ENCODE data around the gene APBB1IP. TPM values are rescaled to one million over a fixed set of nuclear protein-coding genes. Genes with fewer than 3 reads are reported as not detected.

APBB1IP gene
- total RNA-seq, 1 experiment from 2014 or later = not detected

- no peaks in the 10 kb centered on the region for H3K4me1 Mint-ChIP-seq
- no peaks in the 10 kb centered on the region; the same call in none of the 2 replicates for H3K27me3 Mint-ChIP-seq (ENCODE audit: low read depth)
- Histone ChIP-seq H2BK5ac (ENCODE audit: insufficient read length, low read length) (no peak overlapping the region), H3T11ph (ENCODE audit: low read length) (no peak overlapping the region), H2BK20ac (ENCODE audit: low read depth, low read length, poor library complexity, severe bottlenecking) (no peak overlapping the region), H3K27ac (ENCODE audit: insufficient read length, low read depth, low read length) (no peak overlapping the region), H2AK5ac (ENCODE audit: insufficient read length, low read length) (no peak overlapping the region), H4K8ac (replicated peaks; ENCODE audit: insufficient read length, low read depth, low read length) (no peak overlapping the region), H2BK12ac (ENCODE audit: insufficient read length, low read depth, low read length) (no peak overlapping the region), H3K79me1 (ENCODE audit: insufficient read depth, low read depth, low read length, poor library complexity, severe bottlenecking) (no peaks in the 10 kb centered on the region), H4K91ac (ENCODE audit: insufficient read length, low read depth, low read length) (no peak overlapping the region), H2BK120ac (ENCODE audit: low read depth, low read length, poor library complexity, severe bottlenecking) (no peak overlapping the region), H3K14ac (ENCODE audit: insufficient read depth, low read length) (no peak overlapping the region), H3K27me3 (ENCODE audit: insufficient read depth, low read length) (no peaks in the 10 kb centered on the region), H4K5ac (ENCODE audit: insufficient read length, low read depth, low read length) (no peak overlapping the region), H3K56ac (ENCODE audit: insufficient read length, low read depth, low read length) (no peak overlapping the region), H3K23ac (ENCODE audit: insufficient read length, low read depth, low read length) (no peak overlapping the region), H3K9ac (ENCODE audit: extremely low read depth, insufficient read length, low read length) (no peak overlapping the region), H3K9me3 (ENCODE audit: control insufficient read depth, low read depth, low read length) (no peaks in the 10 kb centered on the region), H4K20me1 (ENCODE audit: control insufficient read depth, insufficient read depth, insufficient read length) (no peaks in the 10 kb centered on the region), H3K79me2 (ENCODE audit: insufficient read depth, low read length) (no peaks in the 10 kb centered on the region), H2AFZ (ENCODE audit: low read length) (no peak overlapping the region), H2BK15ac (ENCODE audit: low read depth, low read length) (no peak overlapping the region), H3K4me2 (ENCODE audit: insufficient read depth, insufficient read length, low read length) (no peak overlapping the region), H3K23me2 (ENCODE audit: insufficient read length, low read depth, low read length, poor library complexity, severe bottlenecking) (no peaks in the 10 kb centered on the region), H3K4ac (ENCODE audit: low read depth, low read length) (no peak overlapping the region), H3K4me1 (ENCODE audit: insufficient read depth, low read length) (no peaks in the 10 kb centered on the region), H3K18ac (ENCODE audit: insufficient read length, low read depth, low read length) (no peak overlapping the region)
- no peaks in the 10 kb centered on the region for H3K36me3 Mint-ChIP-seq (ENCODE audit: insufficient read depth in 1 of 3, low read depth in 3 of 3)
- TF ChIP-seq CTCF (conservative IDR thresholded peaks at IDR 0.05) = no peak
- H3K9me3 Mint-ChIP-seq = peaks cover 0 to 2% of the 10 kb centered on the region in 2 experiments; a peak in 1 of 5 replicates
- no peak overlapping the region for H3K4me3 Mint-ChIP-seq
- H3K27ac Mint-ChIP-seq = 0 out of 7 replicates have a peak overlapping the region, but pooled peaks of 1 of the 3 experiments have one; percentile 52
- DNase-seq = no peak
- no CpG with 5 or more reads among the region's 2 CpGs for WGBS (ENCODE audit: extremely low coverage, insufficient read length, low lambda C conversion rate)
Measured at GRCh38 chr10:26454891-26455290, 16.8 kb downstream of the APBB1IP start.

Data from H9 (cell line).